Measurements from ENCODE around the gene RABGGTA.

GRCh38 chr14:24263848-24264247 lies 7.5 kb downstream of the RABGGTA start:
- TF ChIP-seq CTCF (conservative IDR thresholded peaks at IDR 0.05; ENCODE audit: low read length) (no peak), EZH2phosphoT487 (IDR thresholded peaks at IDR 0.05; ENCODE audit: borderline replicate concordance, low read depth, low read length) (no peak)

Data from OCI-LY7 (cell line).